ENCODE data around the gene ARPIN.
A peak's percentile ranks its signal among the peaks of the same experiment; 100 is the strongest.
"Not testable (repeated sequence)": the region's sequence is repeated elsewhere in the genome, so short reads cannot be mapped to it uniquely, and the experiment has no call there.

Gene ARPIN

DNA sequence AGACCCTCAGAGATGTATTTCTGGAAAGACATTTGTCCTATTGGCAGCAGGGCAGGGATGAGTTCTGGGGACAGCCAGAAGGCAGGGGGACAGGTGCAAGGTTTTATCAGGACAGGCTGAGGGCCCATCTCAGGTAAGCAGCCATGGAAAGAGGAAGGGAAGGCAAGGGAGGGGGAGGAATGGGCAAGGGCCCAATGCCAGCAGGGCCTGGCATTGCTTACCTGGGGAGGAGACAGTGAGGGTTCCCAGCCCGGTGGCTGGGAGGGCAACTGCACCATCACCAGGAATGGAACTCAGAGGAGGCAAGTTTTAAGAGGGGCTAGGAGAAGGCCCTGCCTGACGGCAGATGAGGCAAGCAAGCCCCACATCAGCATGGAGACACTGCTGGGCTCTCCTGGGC is 3.1 kb downstream of the ARPIN start:
- no peak for DNase-seq

DNA sequence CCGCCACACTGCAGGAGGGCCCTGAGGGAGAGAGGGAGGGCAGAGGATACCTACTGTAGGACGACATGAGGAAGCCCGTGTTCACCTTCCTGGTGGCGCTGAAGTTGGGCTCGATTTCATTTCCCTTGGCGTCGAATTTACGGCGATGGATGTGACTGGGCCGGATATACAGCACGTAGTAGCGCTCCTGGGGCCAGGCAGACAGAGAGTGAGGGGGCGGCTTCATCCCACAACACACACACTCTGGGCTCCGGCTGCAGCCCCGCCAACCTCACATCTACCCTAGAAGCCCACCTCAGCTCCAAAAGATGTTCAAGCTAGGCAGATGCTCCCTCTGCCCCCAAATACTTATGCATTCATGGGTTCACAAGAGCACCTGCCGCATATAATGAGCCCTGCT is 4.5 kb downstream of the ARPIN start:
- no peak for DNase-seq

DNA sequence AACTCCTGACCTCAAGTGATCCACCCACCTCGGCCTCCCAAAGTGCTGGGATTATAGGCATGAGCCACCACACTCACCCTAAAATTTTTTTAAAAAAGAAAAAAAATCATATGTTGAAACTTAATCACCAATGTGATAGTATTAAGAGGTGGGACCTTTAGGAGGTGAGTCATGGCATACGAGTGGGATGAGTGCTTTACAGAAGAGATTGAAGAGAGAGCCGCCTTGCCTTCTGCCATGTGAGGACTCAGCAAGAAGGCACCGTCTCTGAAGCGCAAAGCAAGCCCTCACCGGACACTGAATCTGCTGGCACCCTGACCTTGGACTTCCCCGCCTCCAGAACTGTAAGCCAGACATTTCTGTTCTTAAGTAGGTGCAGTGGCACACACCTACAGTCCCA is 5.5 kb downstream of the ARPIN start:
- DNase-seq, result no peak

DNA sequence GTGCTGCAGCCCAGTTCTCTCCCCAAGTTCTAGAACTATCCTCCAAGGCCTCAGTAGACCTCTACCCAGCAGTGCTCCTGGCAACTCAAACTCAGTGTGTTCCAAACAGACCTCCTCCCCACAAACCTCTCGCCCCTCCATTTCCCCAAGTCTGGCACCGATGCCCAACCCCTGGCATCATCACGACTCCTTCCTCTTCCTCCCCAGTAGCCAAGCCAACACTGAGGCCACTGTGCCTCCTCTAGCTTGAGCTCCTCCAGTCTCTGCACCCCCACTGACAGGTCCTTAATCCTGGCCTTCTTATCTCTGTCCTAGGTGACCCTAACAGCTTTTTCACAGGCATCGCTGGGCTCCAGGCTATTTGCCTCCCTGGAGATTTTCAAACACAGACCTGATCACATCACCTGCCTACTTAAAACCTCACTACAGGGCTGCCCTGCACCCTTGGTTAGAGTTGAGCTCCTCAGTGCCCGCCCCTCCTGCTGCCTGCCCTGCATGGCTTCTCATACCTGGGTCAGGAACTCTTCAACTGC is 6.8 kb downstream of the ARPIN start:
- DNase-seq, result no peak

DNA sequence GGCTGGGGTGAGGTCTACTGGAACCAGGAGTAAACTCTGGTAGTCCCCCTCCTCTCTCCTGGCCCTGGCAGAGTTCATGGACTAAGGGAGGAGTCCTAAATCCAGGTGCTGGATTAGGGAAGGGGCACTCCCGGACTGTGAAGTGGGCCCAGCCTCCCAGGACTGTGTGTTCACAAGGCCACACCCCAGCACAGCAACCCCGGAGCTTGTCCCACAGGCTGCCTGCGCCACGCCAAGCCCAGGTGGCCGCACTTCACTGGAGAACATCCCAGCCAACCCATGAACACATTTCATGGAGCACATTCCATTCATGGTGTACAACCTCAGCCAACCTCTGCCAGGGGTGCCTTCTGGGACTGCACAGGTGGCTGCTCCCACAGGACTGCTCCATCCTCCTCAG is 8.2 kb downstream of the ARPIN start:
- no peak for DNase-seq

DNA sequence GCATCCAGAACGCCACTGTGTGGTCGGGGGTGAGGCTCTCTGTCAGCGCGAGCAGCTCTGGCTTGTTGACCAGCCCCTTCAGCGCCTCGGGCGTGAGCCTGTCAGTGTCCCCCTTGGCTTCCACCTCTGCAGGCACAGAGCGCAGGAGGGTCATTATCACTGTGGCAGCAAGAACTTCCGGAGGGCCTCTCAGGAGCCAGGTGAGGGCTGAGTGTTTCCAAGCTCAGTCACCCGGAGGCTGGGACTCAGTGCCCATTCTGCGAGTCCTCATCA is 9.0 kb downstream of the ARPIN start:
- no peak for DNase-seq

DNA sequence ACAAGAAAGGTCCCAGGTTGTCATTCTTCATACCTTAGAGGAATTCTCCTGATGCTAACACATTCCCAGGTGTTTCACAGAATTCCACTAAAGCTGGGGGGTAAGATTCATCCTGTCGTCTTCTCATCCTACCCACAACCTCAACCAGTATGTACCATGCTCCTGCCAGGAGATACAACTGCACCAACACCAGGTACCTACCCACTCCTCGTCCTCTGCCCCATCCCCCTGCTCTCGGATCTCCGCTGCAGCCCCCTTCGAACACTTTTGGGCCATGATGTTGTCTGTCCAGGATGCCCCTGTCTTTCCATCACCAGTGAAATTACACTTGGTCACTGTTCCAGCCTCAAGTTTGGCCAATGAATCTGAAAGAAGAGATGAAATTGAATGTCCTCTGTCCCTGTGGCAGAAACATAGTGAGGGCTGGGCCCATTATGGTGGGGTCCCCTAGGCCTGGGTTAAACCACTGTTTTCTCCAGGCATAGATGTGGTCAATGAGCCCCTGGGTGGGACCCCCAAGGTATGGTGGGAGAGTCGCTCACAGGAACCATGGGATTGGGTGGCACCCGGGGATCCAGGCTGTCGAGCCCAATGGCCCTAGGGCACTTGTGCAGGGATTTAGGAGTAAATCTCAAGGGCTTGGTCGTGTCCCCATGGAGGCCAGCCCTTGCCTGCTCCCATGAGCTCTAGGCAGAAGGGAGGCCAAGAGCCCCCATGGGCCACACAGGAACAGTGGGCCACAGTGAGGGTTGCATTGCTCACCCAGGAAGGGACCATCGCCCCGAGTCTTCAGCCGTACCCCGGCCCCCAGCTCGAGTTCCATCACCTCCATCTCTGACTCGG is 9.5 kb downstream of the ARPIN start:
- DNase-seq, result no peak

DNA sequence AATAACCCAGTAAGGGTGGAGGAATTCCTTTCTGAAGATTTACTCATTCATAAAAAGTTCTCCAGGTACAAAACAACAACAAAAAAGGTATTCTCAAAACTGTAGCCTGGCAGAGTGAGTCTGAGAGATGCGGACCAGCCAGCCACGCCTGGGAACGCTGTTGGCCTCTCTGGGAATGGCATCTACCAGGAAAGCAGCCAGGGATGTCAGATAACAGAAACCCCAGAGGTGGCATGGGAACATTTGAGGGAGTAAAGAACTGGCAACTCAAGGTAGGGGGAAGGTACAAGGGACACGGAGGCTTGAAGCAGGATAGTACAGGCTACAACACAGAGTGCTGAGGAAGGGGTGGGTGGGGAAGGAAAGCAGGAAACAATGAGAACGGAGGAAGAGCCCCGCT is 11.9 kb downstream of the ARPIN start:
- DNase-seq, result no peak

DNA sequence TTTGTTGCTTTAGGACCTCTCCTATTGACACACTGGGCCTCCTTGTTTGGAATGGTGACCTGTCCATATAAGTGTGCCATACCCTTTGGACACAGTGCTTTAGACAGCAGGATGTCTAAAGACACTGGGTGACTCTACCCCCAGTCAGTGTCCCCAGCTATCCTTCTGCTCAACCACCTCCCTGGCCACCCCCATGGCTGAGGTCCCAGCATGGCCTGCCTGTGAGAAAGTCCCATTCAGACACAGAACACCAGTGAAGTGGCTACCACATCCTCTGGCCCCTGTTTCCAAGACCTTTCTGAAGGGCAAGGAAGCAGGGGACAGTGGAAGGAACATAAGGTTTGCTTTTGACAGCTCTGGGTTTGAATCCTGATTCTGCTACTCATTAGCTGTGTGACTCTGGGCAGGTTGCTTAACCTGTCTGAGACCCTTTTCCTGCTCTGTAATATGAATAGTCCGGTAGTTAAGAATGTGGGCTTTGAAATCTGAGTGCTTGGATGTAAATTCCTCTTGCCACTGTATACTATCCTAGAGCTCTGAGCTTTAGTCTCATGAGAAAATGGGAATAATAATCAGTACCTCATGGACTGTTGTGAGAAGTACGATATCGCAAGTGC is 12.7 kb downstream of the ARPIN start:
- no peak for DNase-seq

DNA sequence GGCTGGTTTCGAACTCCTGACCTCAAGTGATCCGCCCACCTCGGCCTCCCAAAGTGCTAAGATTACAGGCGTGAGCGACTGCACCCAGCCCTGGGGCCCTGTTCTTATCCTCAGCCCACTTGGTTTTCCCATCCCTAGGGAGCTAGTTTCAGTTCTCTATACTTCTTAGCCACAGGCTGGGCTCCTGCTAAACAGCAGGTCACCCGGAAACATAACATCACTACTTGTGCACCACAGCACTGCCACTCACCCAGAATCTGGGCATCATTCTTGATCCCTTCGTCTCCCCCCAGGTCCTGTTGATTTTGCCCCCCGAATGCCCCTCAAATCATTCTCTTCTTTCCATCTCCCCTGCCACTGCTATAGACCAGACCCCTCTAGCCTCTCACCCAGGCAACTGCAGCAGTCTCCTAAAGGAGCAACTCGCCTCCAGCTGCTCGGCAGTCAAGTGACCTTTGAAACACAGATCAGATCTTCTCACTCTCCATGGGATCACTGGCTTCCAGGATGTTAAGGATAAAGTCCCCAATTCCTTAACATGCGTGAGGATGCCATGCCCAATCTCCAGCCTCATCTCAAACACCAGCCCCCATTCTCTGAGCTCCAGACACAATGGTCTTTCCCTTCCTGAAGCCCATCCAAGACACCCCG is 13.3 kb downstream of the ARPIN start:
- no peak for DNase-seq

DNA sequence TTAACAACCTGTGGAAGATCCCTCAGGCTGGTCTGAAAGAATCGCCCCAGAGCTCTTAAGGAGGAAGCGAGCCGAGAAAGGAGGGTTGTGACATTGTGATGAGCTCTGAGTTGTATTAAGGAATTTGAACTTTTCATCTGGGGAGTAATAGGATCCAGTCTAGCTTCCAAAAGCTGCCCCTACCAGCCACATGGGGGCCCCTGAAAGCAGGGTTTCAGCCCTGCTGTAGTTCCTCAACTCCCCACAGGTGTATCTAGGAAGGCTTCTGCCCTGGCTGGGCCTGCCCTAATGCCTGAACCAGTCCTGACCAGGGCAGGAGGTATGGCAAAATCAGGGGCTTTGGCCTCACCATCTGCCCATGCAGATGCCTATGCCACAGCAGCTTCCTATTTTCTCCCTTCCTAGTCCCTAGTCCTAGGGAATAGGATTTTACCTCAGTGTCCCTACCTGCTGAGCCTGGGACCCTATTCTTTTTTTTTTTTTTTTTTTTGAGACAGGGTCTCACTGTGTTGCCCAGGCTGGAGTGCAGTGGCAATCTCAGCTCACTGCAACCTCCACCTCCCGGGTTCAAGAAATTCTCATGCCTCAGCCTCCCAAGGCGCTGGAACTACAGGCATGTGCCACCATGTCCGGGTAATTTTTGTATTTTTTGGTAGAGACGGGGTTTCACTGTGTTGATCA is 14.0 kb downstream of the ARPIN start:
- peak; percentile 24 for DNase-seq

DNA sequence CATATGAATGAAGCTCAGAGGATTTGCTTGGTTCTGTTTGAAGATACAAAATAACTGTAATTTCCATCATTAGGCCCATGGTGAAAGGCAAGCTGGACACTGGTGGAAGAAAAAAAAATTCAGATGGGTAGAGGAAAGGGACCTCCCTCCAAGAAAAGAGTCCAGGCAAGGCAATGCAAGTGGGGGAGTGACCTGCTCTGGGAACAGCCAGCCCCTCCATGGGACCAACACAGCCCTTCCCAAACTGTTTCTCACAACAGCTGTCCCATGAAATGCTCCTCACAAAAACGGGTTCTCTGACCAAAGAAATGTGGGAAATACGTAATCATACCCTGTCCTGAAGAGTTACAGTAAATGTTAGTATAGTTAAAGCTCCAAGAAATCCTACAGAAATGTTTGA is 14.6 kb downstream of the ARPIN start:
- no peak for DNase-seq

DNA sequence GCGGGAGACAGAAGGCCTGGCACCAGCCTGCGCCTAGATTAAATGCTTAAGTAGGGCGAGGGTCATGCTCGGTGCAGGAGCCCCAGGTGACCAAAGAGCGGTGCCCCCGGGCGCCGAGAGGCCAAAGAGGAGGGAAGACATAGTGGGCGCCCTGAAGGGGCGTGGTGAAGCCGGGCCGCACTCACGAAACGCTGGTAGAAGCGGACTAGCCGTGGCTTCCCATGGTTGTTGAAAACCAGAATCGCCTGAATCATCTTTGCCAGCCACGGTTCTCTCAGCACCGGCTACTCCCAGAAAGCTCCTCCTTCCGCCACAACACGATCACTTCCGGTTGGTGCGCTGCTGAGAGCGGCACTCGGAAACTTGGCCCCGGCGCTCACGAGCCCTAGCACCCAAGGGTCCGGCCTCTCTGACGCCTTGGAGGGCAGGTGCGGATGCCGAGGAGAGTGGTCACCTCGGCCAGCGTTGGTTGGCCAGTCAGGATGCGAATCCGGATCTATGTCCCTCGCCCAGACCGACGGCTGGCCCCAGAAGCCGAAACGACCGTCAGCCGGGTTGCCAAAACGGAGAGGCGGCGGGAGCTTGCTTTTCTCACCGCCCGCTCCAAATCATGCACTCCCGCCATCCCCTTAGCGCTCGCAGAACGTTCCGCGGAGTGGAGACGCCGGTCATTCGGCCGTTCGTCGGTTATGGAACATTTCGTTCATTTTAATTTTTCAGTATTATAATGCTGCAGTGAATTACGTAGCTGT is 18.9 kb downstream of the ARPIN start, which contains the start of gene AP3S2:
TSS of gene AP3S2 (minus strand) at position 299 of the 752 bp plus-strand sequence. CDS start at position 254, 45 bp downstream.
- peak; percentile 86 for DNase-seq

DNA sequence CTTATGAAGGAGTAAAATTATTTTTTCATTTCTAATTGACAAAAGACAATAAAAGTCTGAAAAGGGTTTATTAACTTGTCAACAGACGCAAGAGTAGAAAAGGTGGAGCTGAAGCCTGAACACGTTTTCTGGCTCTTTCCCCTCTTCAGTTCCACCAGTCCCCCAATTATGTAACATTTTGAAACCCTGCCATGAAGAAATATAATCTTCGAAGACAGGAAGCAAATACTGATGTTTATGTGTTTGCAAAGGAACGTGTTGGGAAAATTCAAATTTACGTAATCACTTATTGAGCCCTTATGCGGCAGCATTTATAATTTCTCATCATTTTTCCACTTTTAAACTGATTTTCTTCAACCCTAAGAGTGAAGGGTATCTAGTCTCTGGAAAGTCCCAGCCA is 19.7 kb downstream of the ARPIN start:
- DNase-seq, result no peak

DNA sequence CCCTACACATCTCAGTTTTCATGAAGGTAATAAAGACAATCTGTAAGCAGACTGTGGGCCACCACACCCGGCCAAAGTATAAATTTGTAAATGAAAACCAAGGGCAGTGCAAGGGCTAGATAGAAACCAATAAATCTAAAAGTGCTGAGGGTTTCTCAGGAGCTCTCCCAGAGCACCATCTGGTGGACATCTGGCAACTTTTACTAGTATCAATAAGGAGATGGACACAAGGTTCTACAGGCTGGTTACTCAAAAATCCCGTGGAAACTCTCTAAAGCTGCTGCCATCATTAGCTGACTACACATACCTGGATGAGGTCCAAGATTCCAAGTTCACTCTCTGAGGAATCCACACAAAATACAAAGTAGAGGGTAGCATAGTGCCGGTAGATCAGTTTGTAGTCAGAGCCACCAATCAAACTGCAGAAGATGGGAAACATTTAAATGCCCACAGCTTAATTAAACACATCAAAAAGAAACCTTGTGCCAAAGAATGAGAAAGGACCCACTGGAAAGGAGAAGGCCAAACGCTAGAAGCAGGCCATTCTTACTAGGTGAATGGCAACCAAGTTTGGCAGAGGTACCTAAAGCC is 24.4 kb downstream of the ARPIN start:
- DNase-seq, result no peak

DNA sequence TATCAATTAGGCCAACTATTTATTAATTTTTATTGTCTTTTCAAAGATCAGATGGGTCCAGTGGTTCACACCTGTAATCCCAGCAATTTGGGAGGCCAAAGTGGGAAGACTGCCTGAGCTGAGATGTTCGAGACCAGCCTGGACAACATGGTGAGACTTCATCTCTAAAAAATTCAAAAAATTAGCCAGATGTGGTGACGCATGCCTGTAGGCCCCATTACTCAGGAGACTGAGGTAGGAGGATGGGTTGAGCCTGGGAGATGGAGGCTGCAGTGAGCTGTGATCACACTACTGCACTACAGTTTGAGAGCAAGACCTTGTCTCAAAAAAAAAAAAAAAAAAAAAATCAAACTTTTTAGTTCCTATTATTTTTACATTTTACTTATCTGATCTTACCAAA is 27.1 kb downstream of the ARPIN start:
- DNase-seq, result no peak

DNA sequence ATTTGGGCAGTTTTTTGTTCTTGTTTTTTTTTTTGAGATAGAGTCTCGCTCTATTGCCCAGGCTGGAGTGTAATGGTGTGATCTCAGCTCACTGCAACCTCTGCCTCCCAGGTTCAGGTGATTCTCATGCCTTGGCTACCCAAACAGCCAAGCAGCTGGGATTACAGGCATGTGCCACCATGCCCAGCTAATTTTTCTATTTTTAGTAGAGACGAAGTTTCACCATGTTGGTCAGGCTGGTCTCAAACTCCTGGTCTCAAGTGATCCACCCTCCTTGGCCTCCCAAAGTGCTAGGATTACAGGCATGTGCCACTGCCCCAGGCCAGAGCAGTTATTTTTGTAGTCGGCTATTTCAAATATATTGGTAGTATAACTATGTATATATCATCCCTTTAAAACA is 27.6 kb downstream of the ARPIN start:
- DNase-seq, result not testable (repeated sequence)

DNA sequence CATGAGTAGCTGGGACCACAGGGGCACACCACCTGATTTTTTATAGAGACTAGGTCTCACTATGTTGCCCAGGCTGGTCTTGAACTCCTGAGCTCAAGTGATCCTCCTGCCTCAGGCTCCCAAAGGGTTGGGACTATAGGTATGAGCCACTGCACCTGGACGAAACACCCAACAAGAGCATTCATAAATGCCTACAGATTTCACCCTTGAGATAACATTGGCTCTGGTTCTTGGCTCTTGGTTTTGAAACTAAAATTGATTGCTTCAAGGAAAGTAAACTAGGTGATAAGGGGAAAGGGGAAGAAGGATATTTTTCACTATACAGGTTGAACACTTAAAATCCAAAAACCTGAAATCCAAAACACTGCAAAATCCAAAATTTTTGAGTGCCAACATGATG is 29.2 kb downstream of the ARPIN start:
- no peak for DNase-seq

DNA sequence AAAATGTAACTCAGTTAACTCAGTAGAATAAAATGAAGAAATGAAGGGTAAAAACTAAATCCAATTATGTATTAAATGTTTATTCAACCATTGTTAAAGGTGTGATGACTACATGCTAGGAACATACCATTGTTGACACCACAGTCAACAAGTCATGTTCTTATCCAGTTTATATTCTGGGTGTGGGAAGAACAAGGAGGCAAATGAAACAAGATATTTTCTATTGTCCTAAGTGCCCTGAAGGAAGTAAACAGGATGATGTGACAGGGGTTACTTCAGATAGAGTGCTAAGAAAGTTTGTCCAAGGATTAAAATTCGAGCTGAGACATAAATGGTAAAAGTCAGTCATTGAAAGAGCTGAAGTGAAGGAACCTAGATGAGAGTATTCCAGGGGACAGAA is 32.0 kb downstream of the ARPIN start:
- DNase-seq, result no peak

DNA sequence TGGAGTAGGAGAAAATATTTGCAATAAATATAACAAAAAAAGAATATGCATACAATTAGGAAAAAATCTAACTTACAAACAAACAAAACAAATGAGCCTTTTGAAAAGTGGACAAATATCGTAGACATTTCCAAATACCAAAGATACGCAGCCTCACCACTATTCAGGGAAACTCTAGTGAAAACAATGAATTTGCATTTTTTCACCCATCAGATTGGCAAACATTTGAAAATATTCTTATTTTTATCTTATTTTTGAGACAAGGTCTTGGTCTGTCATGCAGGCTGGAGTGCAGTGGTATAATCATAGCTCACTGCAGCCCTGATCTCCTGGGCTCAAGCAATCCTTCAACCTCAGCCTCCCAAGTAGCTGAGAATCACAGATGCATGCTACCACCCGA is 34.4 kb downstream of the ARPIN start:
- no peak for DNase-seq

DNA sequence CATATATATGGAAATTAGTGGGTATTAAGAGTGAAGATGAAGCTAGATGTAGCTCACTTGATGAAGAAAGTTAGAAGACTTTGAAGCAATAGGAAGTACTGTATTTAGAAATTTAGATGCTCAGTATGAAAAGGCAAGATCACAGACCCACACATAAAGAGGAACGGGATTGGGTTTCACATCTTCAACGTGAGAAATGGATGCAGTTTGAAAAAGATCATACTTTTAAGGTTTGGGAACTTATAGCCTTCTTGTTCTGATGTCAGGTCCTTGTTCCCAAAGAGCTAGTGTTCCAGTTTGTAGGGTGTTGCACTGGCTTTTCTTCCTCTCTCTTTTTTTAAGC is 35.7 kb downstream of the ARPIN start:
- no peak for DNase-seq

DNA sequence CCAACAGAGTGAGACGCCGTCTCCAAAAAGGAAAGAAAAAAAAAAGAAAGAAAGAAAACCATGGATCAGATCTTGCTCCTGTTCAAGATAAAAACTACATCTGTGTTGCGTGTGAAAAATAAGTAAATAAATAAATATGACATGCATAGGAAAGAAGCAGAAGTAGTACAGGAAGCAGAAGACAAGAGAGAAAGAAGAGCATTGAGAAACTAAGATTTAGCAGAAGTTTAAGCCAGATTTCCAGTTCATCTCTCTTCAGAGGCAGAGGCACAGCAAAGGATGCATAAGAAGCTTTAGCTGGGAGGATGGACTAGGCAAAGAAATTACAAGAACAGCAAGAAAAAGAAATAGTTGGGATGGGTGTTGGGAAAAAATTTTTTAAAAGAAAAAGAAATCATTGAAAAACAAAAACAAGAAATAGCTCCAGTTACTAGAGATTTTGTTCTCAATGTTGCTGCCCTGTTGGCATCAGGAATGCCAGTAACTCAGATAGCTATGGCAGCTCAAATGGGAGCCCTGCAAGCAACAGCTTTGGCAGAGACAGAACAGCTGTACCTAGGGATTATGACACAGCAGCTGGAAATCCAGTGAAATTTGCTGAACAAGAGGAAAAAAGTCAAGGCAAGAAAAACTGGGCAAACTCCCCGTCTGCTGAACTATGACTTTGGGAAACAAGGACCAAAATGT is 36.2 kb downstream of the ARPIN start:
- no peak for DNase-seq

All from NCI-H1436 (cell line).